Activated CD4-positive, alpha-beta T cell treated with anti-CD3 and anti-CD28 coated beads for 24 hours (primary cell): Measurements from ENCODE around the gene RALB.

Experiments
- DNase-seq, 2 donors: peaks; one replicate each; pipeline ENCODE4 v3.0.0-alpha.2; 2020; ENCODE audit warnings: low read depth in 2 of 2

The RALB gene

DNA sequence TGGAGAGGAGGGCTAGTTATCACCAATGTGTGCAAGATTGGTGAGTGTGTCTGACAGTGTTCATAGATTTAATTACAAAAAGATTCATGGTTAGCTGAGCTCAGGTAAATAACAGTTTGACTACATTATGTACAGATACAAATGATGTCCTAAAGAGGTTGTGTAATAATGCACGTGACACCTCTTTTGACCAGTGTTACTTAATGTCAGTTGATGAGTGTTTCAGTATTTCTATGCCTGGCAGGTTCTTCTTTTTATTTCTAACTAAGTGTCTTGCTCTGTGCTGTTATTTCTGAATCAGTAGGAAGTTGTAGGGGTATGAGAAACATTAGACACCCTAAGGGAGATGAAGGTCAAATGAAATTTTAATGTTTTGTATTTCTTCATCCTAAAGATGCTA lies 85.4 kb downstream of the RALB start:
- DNase-seq: no peak

DNA sequence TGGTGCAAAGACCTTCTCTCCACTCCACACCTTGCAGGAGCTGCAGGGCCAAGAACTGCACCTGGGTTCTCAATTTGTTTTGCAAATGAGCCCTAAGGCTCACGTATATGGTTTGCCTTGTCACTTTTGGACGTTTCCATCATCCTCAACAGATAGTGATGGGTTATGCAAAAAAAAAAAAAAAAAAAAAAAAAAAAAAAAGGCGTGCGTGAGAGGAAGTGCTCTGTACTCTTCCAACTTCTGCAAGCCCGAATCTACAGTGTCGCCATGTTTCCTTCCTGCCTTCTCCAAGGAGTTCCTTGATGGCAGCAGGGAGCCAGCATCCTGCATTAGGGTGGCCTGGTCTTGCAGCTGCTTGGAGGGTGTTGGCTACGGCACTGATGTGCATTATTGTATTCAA lies 89.3 kb downstream of the RALB start:
- no peak for DNase-seq

DNA sequence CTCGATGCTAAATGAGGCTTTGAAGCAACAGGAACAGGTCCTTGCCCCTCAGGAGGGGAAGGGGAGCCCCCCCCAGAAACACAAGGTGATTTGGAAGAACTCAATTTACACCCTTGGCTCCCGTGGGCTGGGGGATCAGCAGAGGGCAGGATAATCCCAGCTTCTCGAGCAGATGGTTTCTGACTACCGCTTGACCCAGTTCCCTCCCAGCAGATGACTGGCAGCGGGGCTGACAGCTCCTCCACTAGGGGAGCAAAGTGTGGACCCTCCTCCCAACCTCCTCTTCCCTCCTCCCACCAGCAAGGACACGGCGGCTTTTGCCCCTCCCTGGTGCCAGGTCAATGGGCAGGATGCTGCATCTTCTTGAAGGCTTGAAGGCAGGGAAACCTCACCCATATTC lies 89.8 kb downstream of the RALB start:
- no peak for DNase-seq

DNA sequence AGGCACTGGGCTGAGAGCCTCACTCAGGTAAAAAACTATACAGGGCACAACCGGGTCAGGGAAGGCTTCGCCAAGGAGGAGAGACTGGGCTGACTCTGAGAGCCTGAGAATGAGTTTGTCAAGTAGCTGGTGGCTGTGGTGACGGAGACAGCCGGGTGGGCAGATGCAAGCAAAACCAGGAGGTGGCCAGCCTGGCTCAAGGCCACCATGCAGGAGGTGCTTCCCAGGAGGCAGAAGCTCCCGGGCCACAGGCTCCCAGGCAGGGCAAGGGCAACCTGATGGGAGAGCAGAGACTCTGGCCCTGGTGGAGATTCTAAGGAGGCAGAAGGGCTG lies 90.4 kb downstream of the RALB start:
- no peak for DNase-seq

DNA sequence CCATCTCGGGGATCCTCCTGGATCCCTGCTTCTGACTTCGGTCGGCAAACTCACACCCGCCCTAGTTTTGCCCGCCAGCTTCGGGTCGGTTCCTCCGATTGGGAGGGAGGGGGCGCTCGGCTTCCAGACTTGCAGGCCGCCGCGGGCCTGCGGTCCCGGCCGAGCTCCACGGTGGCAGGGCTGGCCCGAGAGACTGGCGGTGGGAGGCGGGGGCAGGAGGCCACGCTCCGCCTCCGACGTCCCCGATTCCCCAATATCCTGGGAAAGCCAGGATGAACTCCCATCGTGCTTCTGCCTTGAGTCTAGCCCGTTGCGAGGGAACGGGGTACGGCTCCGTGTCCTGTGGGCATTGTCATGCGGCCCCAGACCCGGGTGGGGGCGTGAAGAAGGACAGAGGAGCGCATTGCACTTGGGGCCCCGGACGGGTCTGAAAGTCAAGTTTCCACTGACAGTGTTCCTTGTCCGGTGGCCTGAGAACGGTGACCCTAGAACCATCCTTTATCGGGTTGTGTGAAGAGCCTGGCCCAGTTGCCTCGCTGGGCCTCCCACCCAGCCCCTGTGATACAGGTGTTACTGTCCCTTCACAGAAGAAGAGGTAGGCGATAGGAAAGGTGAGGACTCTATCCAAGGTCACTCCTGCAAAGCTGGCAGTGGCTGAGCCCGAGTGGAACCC lies 90.9 kb downstream of the RALB start:
- peak; percentile 38 to 59 for DNase-seq
